ENCODE measurements around the gene POLR3B.

- TF ChIP-seq CTCF (IDR thresholded peaks at IDR 0.05): no peak
- TF ChIP-seq EP300 (IDR thresholded peaks at IDR 0.05; ENCODE audit: low read depth): no peak
- TF ChIP-seq POLR2A (IDR thresholded peaks at IDR 0.05): no peak
Measured at GRCh38 chr12:106331599-106331998, 25.9 kb upstream of the POLR3B start.

Measured in transverse colon (tissue), 3 donors.